ENCODE data around the gene POTED. TPM values are rescaled to one million over a fixed set of nuclear protein-coding genes. Genes with fewer than 3 reads are reported as not detected.
A peak's percentile ranks its signal among the peaks of the same experiment; 100 is the strongest.
"Not testable (repeated sequence)": the region's sequence is repeated elsewhere in the genome, so short reads cannot be mapped to it uniquely, and the experiment has no call there.

POTED gene
- total RNA-seq (not detected), polyA plus RNA-seq (not detected)

DNA sequence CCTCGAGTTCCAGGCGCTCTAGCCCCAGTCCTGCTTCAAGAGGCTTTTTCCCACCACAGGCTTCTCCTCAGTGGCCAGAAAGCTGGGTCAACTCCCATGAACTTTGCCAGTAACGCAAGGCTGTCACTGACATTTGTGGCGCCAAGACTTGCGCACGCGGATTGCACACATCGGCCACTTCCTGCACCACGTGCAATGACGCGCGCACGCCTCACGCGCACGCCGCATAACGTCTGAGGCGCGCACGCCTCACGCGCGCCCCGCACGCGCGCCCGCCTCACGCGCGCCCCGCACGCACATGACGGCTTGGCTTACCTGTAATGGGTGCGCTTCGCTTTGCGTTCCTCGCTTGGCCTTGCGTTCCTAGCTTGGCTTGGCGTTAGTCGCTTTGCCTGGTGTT is at the start of gene POTED:
Gene POTED, plus strand, starts transcription at position 301 of the 400 bp plus-strand sequence. CDS start 452 bp downstream, outside the sequence.
- H3K27me3 ChIP-seq; H3K4me3 ChIP-seq; FAIRE-seq; intact Hi-C loops (cut with DNase I); ATAC-seq; H3K27ac ChIP-seq; DNase-seq; H3K36me3 ChIP-seq; H3K4me1 ChIP-seq; H3K9me3 ChIP-seq: not testable (repeated sequence)
- 72 to 80% methylated on average over 18 to 34 of the region's 42 CpGs for WGBS, 2 donors

DNA sequence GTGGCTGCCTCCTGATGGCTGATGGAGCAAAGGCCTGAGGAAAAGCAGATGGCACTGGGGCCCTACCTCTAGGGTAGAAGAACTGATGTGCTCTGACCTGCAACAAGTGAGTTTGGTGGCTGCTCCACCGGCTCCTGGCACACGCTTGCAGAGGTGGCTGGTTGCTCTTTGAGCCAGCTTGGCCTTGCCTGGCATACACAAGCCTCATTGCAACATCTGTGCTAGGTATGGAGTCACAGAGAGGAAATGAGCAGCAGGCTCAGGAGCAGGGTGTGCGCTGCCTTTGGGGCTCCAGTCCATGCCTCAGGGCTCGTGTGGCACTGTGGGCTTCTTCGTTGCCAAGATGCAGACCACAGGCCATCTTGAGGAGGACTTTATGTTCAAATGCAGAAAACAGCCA is 40.5 kb downstream of the POTED start:
- H3K27me3 ChIP-seq; intact Hi-C loops (cut with DNase I); H3K4me3 ChIP-seq; FAIRE-seq; DNase-seq; H3K36me3 ChIP-seq; H3K27ac ChIP-seq; H3K9me3 ChIP-seq; H3K4me1 ChIP-seq; ATAC-seq: not testable (repeated sequence)
- WGBS, 2 donors: 76% methylated on average over 3 of the region's 5 CpGs; no CpG with 5 or more reads in 1 of the 2 donors

DNA sequence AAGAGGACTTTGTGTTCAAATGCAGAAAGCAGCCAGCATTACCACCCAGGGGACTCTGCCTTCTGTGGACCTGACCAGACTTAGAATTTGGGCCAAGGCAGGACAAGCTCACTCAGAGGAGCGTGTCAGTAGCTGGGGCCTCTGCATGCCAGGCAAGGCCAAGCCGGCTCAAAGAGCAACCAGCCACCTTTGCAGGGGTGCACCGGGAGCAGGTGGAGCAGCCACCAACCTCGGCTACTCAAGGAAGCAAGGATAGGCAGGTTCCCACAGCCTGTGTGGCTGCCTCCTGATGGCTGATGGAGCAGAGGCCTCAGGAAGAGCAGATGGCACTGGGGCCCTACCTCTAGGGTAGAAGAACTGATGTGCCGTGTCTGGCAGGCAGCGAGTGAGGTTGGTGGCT is 42.2 kb downstream of the POTED start:
- ATAC-seq; H3K4me1 ChIP-seq; intact Hi-C loops (cut with DNase I); H3K9me3 ChIP-seq; H3K27me3 ChIP-seq; H3K4me3 ChIP-seq; H3K36me3 ChIP-seq; FAIRE-seq; H3K27ac ChIP-seq: not testable (repeated sequence)
- peak in 1 of 6 donors; percentile 27 for DNase-seq
- 68 to 72% methylated on average over 6 of the region's 6 CpGs for WGBS, 2 donors

Small RNA genes within 50 kb of the gene (microRNA-seq; reads per million reads assigned to microRNA genes)
- gene MIR3118-1: 0 reads per million in 2 donors

Data from pancreas (tissue), 10 donors.